ENCODE data around the gene CST3.
"Not testable (repeated sequence)": the region's sequence is repeated elsewhere in the genome, so short reads cannot be mapped to it uniquely, and the experiment has no call there.

Gene CST3

GRCh38 chr20:23627501-23627900 lies 10.3 kb downstream of the CST3 start:
- DNase-seq, result no peak

GRCh38 chr20:23626040-23626620 lies 11.6 kb downstream of the CST3 start:
- DNase-seq, result no peak

GRCh38 chr20:23625236-23625964 lies 12.4 kb downstream of the CST3 start:
- DNase-seq, result no peak

- no peak for DNase-seq
Observed at GRCh38 chr20:23624324-23624691, 13.4 kb downstream of the CST3 start.

- no peak for DNase-seq
Observed at GRCh38 chr20:23623666-23624323, 14.0 kb downstream of the CST3 start.

- peak; percentile 2 to 6 for DNase-seq
Observed at GRCh38 chr20:23622839-23623343, 14.9 kb downstream of the CST3 start.

- DNase-seq, result not testable (repeated sequence)
Observed at GRCh38 chr20:23622401-23622800, 15.4 kb downstream of the CST3 start.

- not testable (repeated sequence) for DNase-seq
Observed at GRCh38 chr20:23620670-23621386, 16.9 kb downstream of the CST3 start.

- DNase-seq, result no peak
Observed at GRCh38 chr20:23614163-23614562, 23.6 kb downstream of the CST3 start.

GRCh38 chr20:23613676-23614075 lies 24.1 kb downstream of the CST3 start:
- DNase-seq, result no peak

GRCh38 chr20:23612396-23612795 lies 25.4 kb downstream of the CST3 start:
- DNase-seq, result no peak

GRCh38 chr20:23609486-23610109 lies 28.2 kb downstream of the CST3 start:
- no peak for DNase-seq

- no peak for DNase-seq
Observed at GRCh38 chr20:23608251-23608846, 29.4 kb downstream of the CST3 start.

GRCh38 chr20:23607497-23608245 lies 30.1 kb downstream of the CST3 start:
- DNase-seq, result no peak

- DNase-seq, result peak; percentile 27 to 43
Observed at GRCh38 chr20:23606652-23607049, 31.1 kb downstream of the CST3 start.

GRCh38 chr20:23605867-23606651 lies 31.7 kb downstream of the CST3 start, which contains the start of gene CST9:
Gene CST9 (minus strand): TSS chr20:23605917. CDS start chr20:23605864, 53 bp downstream.
- no peak for DNase-seq

GRCh38 chr20:23604306-23604705 lies 33.4 kb downstream of the CST3 start:
- DNase-seq, result no peak

- DNase-seq, result no peak
Observed at GRCh38 chr20:23603321-23603720, 34.4 kb downstream of the CST3 start.

GRCh38 chr20:23602699-23603098 lies 35.1 kb downstream of the CST3 start:
- DNase-seq, result no peak

GRCh38 chr20:23602241-23602640 lies 35.5 kb downstream of the CST3 start:
- DNase-seq, result peak; percentile 55 to 56

GRCh38 chr20:23601715-23602114 lies 36.0 kb downstream of the CST3 start:
- DNase-seq, result no peak
